ENCODE measurements around the gene LHX1.

- TF ChIP-seq POLR2A (IDR thresholded peaks at IDR 0.05) (no peak), CTCF (IDR thresholded peaks at IDR 0.05) (no peak)
These were observed 16.0 kb upstream of the LHX1 start for GRCh38 chr17:36921095-36921851.
